Spleen (tissue), 11 donors: Measurements from ENCODE around the gene SMPDL3B. TPM values are rescaled to one million over a fixed set of nuclear protein-coding genes. Genes with fewer than 3 reads are reported as not detected.

Experiments
- DNase-seq: peaks from one replicate; pipeline ENCODE4 v3.0.0-alpha.2; 2020
- H3K27ac ChIP-seq, 8 donors: fragments of 200-600 bp; sonication (generic) in 7 of 8; 1 replicate in 4 of 8; 2 replicates in 4 of 8; pipeline versions ENCODE4 v1.5.0 to v1.8.0; 2016 to 2021; ENCODE audit warnings: inconsistent platforms in 4 of 8, mild to moderate bottlenecking in 4 of 8, moderate library complexity in 1 of 8
- H3K27me3 ChIP-seq, 7 donors: fragments of 200-600 bp; sonication (generic) in 6 of 7; replicated peaks in 1 of 7; 1 replicate in 4 of 7; 2 replicates in 3 of 7; pipeline versions ENCODE4 v1.5.0 to v1.8.0; 2016 to 2021; ENCODE audit warnings: inconsistent platforms in 3 of 7, mild to moderate bottlenecking in 1 of 7
- H3K36me3 ChIP-seq, 6 donors: fragments of 200-600 bp; sonication (generic) in 5 of 6; 1 replicate in 4 of 6; 2 replicates in 2 of 6; pipeline versions ENCODE4 v1.5.0 to v1.8.0; 2016 to 2021; ENCODE audit warnings: inconsistent platforms in 2 of 6
- H3K4me1 ChIP-seq, 6 donors: fragments of 200-600 bp; sonication (generic) in 5 of 6; 1 replicate in 3 of 6; 2 replicates in 3 of 6; pipeline versions ENCODE4 v1.5.0 to v1.8.0; 2016 to 2021; ENCODE audit warnings: inconsistent platforms in 3 of 6
- H3K4me3 ChIP-seq, 8 donors: fragments of 200-600 bp; sonication (generic) in 7 of 8; 1 replicate in 4 of 8; 2 replicates in 4 of 8; pipeline versions ENCODE4 v1.5.0 to v1.8.0; 2016 to 2021; ENCODE audit warnings: inconsistent platforms in 4 of 8, mild to moderate bottlenecking in 4 of 8, moderate library complexity in 2 of 8
- H3K9me3 ChIP-seq, 8 donors: fragments of 200-600 bp; sonication (generic) in 7 of 8; 1 replicate in 4 of 8; 2 replicates in 4 of 8; pipeline versions ENCODE4 v1.5.0 to v1.8.0; 2016 to 2021; ENCODE audit warnings: inconsistent platforms in 4 of 8
- CTCF ChIP-seq, 11 experiments: fragments of 200-600 bp in 7 of 11; fragments of 450-650 bp in 4 of 11; sonication (generic) in 4 of 11; IDR thresholded peaks in 8 of 11; conservative IDR thresholded peaks in 3 of 11; 1 replicate in 7 of 11; 2 replicates in 4 of 11; pipeline versions ENCODE4 v1.4.0 to v1.8.0; 2016 to 2021; ENCODE audit warnings: antibody characterized with exemption in 11 of 11, inconsistent platforms in 4 of 11, mild to moderate bottlenecking in 1 of 11
- POLR2A ChIP-seq, 3 donors: fragments of 450-650 bp; IDR thresholded peaks; one replicate each; pipeline ENCODE4 v1.5.1; 2017; ENCODE audit warnings: antibody characterized with exemption in 3 of 3, mild to moderate bottlenecking in 1 of 3
- POLR2AphosphoS5 ChIP-seq, 3 donors: sonication (generic); formaldehyde crosslinking; IDR thresholded peaks; one replicate each; pipeline ENCODE4 v1.5.1; 2017; ENCODE audit warnings: antibody characterized with exemption in 3 of 3
- WGBS, 5 donors: extraction: QIAGEN DNeasy Blood & Tissue Kit in 3 of 5; methylation state at CpG; one replicate each; pipeline versions ENCODE4 v1.1.5 to v1.1.7; 2013 to 2018; 5-methylcytosine and 5-hydroxymethylcytosine counted together
- intact Hi-C: fragments of 100-400 bp; cut with DNase I; formaldehyde crosslinking; loops from one replicate; pipeline ENCODE4 v1.15.0; 2023; ENCODE audit warnings: low total_unique reads
- polyA plus RNA-seq, 3 donors: library from polyadenylated mRNA; stranded (reverse); fragments of 200-250 nt; gene quantifications; one replicate each; pipeline ENCODE4 v1.2.1, GENCODE V29; 2013
- total RNA-seq, 7 donors: library from RNA; depleted of rRNA in 3 of 7; stranded (reverse); fragments of >200 nt in 3 of 7; fragmentation: NEBNext Ultra II Directional in 4 of 7; extraction: Animal tissue kit (Norgen Biotek cat#: 25700) in 4 of 7; gene quantifications; one replicate each; pipeline versions ENCODE4 v1.1.0 to v1.2.1, GENCODE V29; 2016 to 2021
- donor health status: healthy with polysubstance abuse.
- donor health status: DM: no; HTN: no; CAD: no; lungs with moderate emphysema.
- donor health status: DM: no; HTN: no; CAD: no.
- donor health status: Bipolar disorder and iron deficiency.
- donor health status: healthy.
- donor health status: DM: no; HTN: no; CAD: no.
- donor health status: DM: yes; HTN: yes; CAD: no.

The SMPDL3B gene
- total and polyA plus RNA-seq, 10 donors = 0.13 to 2.5 (median 1.3) TPM; not detected in 1

- H3K4me1 ChIP-seq = peaks cover 0 to 60% (median 15%) of the 10 kb centered on the region in 6 donors
- DNase-seq = peak; percentile 70
- no peaks in the 10 kb centered on the region for H3K36me3 ChIP-seq
- intact Hi-C loops = no loop called here
- H3K27me3 ChIP-seq = no peaks in the 10 kb centered on the region
- WGBS, 5 donors = 83 to 88% (median 86%) methylated on average over 12 of the region's 12 CpGs
- peak overlapping the region in 1 of 8 donors; percentile 53 for H3K4me3 ChIP-seq
- TF ChIP-seq POLR2AphosphoS5 (IDR thresholded peaks at IDR 0.05) (no peak), CTCF (IDR thresholded peaks at IDR 0.05 in 8 of 11, conservative IDR thresholded peaks at IDR 0.05 in 3 of 11) (no peak), POLR2A (IDR thresholded peaks at IDR 0.05) (no peak)
- peak overlapping the region in 6 of 8 donors; percentile 74 to 91 (median 86) for H3K27ac ChIP-seq
- no peaks in the 10 kb centered on the region for H3K9me3 ChIP-seq
Measured at GRCh38 chr1:27941671-27942540, 7.1 kb downstream of the SMPDL3B start.

DNA sequence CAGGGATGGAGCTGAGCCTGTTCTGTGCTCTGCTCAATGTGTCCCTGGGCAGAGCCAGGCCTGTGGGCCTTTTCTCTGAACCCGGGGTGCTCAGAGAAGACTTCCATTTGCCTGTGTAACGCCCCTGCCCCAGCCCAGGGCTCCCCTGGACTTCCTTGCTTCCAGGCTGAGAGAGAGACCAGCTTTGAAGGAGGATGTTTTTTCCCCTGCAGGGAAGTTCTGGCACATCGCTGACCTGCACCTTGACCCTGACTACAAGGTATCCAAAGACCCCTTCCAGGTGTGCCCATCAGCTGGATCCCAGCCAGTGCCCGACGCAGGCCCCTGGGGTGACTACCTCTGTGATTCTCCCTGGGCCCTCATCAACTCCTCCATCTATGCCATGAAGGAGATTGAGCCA is 10.2 kb downstream of the SMPDL3B start:
- no peak for DNase-seq
- Histone ChIP-seq H3K4me3 (no peak overlapping the region), H3K9me3 (no peaks in the 10 kb centered on the region), H3K27ac (peak overlapping the region in 3 of 8 donors; percentile 87 to 91 (median 89)), H3K4me1 (peaks cover 0 to 52% (median 14%) of the 10 kb centered on the region in 6 donors), H3K27me3 (no peaks in the 10 kb centered on the region), H3K36me3 (no peaks in the 10 kb centered on the region)
- intact Hi-C loops = no loop called here
- WGBS, 5 donors = 80 to 88% (median 86%) methylated on average over 2 to 5 of the region's 5 CpGs
- TF ChIP-seq CTCF (IDR thresholded peaks at IDR 0.05 in 8 of 11, conservative IDR thresholded peaks at IDR 0.05 in 3 of 11) (no peak), POLR2A (IDR thresholded peaks at IDR 0.05) (no peak), POLR2AphosphoS5 (IDR thresholded peaks at IDR 0.05) (no peak)

DNA sequence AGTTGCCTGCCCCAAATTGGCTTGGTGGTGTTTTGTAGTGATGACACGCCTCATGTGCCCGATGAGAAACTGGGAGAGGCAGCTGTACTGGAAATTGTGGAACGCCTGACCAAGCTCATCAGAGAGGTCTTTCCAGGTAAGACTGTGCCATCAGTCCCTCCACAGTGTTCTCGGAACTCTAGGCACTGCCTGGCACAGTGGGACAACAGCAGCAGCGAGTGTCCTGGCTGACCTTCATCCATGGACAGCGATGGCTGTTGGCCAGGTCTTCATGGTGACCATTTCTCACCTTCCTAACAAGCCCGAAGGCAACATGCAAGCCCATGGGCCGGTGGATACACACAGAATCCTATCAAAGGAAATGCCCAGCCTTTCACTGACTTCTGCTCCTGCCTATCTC is 14.2 kb downstream of the SMPDL3B start:
- intact Hi-C loops = no loop called here
- WGBS, 5 donors = 87 to 92% (median 91%) methylated on average over 8 of the region's 8 CpGs
- Histone ChIP-seq H3K4me3 (no peak overlapping the region), H3K4me1 (peaks cover 0 to 11% (median under 1%) of the 10 kb centered on the region in 6 donors), H3K27ac (no peak overlapping the region), H3K36me3 (no peaks in the 10 kb centered on the region), H3K27me3 (no peaks in the 10 kb centered on the region), H3K9me3 (no peaks in the 10 kb centered on the region)
- no peak for DNase-seq
- TF ChIP-seq CTCF (IDR thresholded peaks at IDR 0.05 in 8 of 11, conservative IDR thresholded peaks at IDR 0.05 in 3 of 11) (no peak), POLR2AphosphoS5 (IDR thresholded peaks at IDR 0.05) (no peak), POLR2A (IDR thresholded peaks at IDR 0.05) (no peak)

GRCh38 chr1:27951396-27951795 is 16.6 kb downstream of the SMPDL3B start:
- TF ChIP-seq CTCF (IDR thresholded peaks at IDR 0.05 in 8 of 11, conservative IDR thresholded peaks at IDR 0.05 in 3 of 11) = no peak
- no peak for TF ChIP-seq POLR2AphosphoS5 (IDR thresholded peaks at IDR 0.05)
- TF ChIP-seq POLR2A (IDR thresholded peaks at IDR 0.05) = no peak
- 41 to 85% (median 59%) methylated on average over 3 of the region's 3 CpGs for WGBS, 5 donors
- no peak for DNase-seq
- no peaks in the 10 kb centered on the region for H3K36me3 ChIP-seq
- no peak overlapping the region for H3K27ac ChIP-seq
- intact Hi-C loops = no loop called here
- H3K4me1 ChIP-seq = peaks cover 0 to 4% (median 0%) of the 10 kb centered on the region in 6 donors
- H3K9me3 ChIP-seq = no peaks in the 10 kb centered on the region
- no peak overlapping the region for H3K4me3 ChIP-seq
- H3K27me3 ChIP-seq = no peaks in the 10 kb centered on the region
